ENCODE data around the gene TMEM120B. TPM values are rescaled to one million over a fixed set of nuclear protein-coding genes. Genes with fewer than 3 reads are reported as not detected.

Gene TMEM120B
- total RNA-seq, 1 donor, result 8.3 TPM

DNA sequence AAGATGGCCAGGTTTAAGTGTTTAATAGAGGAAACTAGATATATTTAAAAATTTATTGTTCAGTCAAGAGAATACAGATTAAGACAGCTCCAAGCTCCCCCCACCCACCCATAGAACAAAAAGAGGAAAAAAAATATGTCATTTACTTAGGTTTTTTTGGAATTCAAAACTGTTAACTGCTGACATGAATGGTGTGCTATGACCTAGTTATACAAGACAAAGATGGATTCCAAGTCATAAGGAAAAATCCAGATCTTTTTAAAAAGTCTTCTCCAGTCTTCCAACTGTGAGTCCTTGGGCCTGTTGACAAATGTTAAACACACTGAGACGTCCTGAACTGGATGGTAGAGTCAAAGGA lies 89.9 kb downstream of the TMEM120B start:
- peaks cover 61% of the 10 kb centered on the region for H3K79me2 ChIP-seq (ENCODE audit: insufficient read depth, low read length)
- no peak for DNase-seq (ENCODE audit: insufficient read length, low spot score, missing footprints)
- no peaks in the 10 kb centered on the region for H3K27me3 ChIP-seq (ENCODE audit: insufficient read depth, low read length)
- peaks cover 29% of the 10 kb centered on the region for H4K20me1 ChIP-seq (ENCODE audit: insufficient read depth, low read length)
- peak overlapping the region; percentile 86 for H3K4me3 ChIP-seq (ENCODE audit: insufficient read depth, low read length)
- peak overlapping the region; percentile 99 for H3K27ac ChIP-seq (ENCODE audit: low read depth, low read length)
- H2AFZ ChIP-seq (ENCODE audit: low read length), result no peak overlapping the region
- peak overlapping the region; percentile 83 for H3K4me2 ChIP-seq (ENCODE audit: insufficient read depth, low read length)
- TF ChIP-seq, protein P1, sequence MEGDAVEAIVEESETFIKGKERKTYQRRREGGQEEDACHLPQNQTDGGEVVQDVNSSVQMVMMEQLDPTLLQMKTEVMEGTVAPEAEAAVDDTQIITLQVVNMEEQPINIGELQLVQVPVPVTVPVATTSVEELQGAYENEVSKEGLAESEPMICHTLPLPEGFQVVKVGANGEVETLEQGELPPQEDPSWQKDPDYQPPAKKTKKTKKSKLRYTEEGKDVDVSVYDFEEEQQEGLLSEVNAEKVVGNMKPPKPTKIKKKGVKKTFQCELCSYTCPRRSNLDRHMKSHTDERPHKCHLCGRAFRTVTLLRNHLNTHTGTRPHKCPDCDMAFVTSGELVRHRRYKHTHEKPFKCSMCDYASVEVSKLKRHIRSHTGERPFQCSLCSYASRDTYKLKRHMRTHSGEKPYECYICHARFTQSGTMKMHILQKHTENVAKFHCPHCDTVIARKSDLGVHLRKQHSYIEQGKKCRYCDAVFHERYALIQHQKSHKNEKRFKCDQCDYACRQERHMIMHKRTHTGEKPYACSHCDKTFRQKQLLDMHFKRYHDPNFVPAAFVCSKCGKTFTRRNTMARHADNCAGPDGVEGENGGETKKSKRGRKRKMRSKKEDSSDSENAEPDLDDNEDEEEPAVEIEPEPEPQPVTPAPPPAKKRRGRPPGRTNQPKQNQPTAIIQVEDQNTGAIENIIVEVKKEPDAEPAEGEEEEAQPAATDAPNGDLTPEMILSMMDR (IDR thresholded peaks at IDR 0.05; ENCODE audit: extremely low read depth, low read depth, low read length), result no peak
- peaks cover 56% of the 10 kb centered on the region for H3K4me1 ChIP-seq (ENCODE audit: insufficient read depth, low read length)
- H3K36me3 ChIP-seq (ENCODE audit: insufficient read depth, low read length), result peaks cover 6% of the 10 kb centered on the region
- H3K9me3 ChIP-seq (ENCODE audit: low read depth, low read length), result no peaks in the 10 kb centered on the region

DNA sequence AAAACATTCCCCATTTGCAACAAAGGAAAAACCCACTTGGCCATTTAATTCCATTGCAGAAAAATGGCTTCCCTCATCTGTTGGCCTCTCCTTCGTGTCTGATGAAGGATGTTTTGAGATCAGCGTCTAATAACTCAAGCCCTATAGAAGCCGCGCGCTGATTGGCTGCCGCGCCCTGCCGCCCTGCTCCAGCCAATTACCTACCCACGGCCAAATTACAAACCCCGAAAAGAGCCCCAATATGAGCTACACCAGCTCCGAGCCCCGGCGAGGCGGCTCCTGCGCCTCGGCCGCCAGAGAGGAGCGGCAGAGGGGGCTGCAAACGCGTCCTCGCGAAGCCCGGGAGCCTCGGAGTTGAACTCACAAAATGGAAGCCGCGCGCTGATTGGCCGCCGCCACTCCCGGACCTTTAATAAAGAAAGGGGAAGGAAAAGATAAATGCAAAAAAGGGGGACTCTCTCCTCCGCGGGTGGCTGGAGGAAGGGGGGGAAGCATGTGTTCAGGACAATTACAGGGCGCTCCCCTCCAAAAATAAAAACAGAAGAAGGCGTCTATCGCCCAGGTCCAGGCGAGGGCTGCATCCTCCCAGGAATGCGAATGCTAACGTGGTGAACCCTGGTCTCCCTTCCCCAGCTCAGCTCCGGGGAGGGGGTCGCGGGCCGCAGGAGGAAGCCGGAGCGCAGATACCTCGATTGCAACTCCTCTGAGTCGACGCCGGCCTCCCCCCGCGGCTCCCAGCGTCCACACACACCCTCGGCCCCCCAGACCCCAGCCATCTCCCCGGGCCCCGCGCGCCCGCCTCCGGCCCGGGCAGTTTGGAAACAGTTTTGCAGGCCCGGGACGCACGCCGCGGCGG lies 90.5 kb downstream of the TMEM120B start:
- Histone ChIP-seq H3K9me3 (ENCODE audit: low read depth, low read length) (no peaks in the 10 kb centered on the region), H3K79me2 (ENCODE audit: insufficient read depth, low read length) (peaks cover 61% of the 10 kb centered on the region), H3K4me3 (ENCODE audit: insufficient read depth, low read length) (peak overlapping the region; percentile 86), H3K4me2 (ENCODE audit: insufficient read depth, low read length) (peak overlapping the region; percentile 83), H3K4me1 (ENCODE audit: insufficient read depth, low read length) (peaks cover 50% of the 10 kb centered on the region), H3K36me3 (ENCODE audit: insufficient read depth, low read length) (peaks cover 11% of the 10 kb centered on the region), H3K27ac (ENCODE audit: low read depth, low read length) (peak overlapping the region; percentile 99), H3K27me3 (ENCODE audit: insufficient read depth, low read length) (no peaks in the 10 kb centered on the region), H4K20me1 (ENCODE audit: insufficient read depth, low read length) (peaks cover 27% of the 10 kb centered on the region), H2AFZ (ENCODE audit: low read length) (peak overlapping the region; percentile 77)
- DNase-seq (ENCODE audit: insufficient read length, low spot score, missing footprints), result peak; percentile 99
- TF ChIP-seq, protein P1 (IDR thresholded peaks at IDR 0.05; ENCODE audit: extremely low read depth, low read depth, low read length), result no peak

- Histone ChIP-seq H3K4me3 (ENCODE audit: insufficient read depth, low read length) (peak within 1 kb of the TSS; percentile 86), H3K27me3 (ENCODE audit: insufficient read depth, low read length) (no peaks in the 10 kb centered on the region), H3K27ac (ENCODE audit: low read depth, low read length) (peak within 1 kb of the TSS; percentile 99), H3K36me3 (ENCODE audit: insufficient read depth, low read length) (peaks cover 19% of the 10 kb centered on the region), H3K79me2 (ENCODE audit: insufficient read depth, low read length) (peaks cover 61% of the 10 kb centered on the region), H4K20me1 (ENCODE audit: insufficient read depth, low read length) (peaks cover 27% of the 10 kb centered on the region), H2AFZ (ENCODE audit: low read length) (peak within 1 kb of the TSS; percentile 77), H3K4me1 (ENCODE audit: insufficient read depth, low read length) (peaks cover 41% of the 10 kb centered on the region), H3K9me3 (ENCODE audit: low read depth, low read length) (no peaks in the 10 kb centered on the region), H3K4me2 (ENCODE audit: insufficient read depth, low read length) (peak within 1 kb of the TSS; percentile 99)
- peak; percentile 91 for DNase-seq (ENCODE audit: insufficient read length, low spot score, missing footprints)
- TF ChIP-seq, protein P1 (IDR thresholded peaks at IDR 0.05; ENCODE audit: extremely low read depth, low read depth, low read length), result no peak
These were observed 91.4 kb downstream of the TMEM120B start, which contains the start of gene SETD1B for GRCh38 chr12:121803861-121804416. SETD1B (plus strand) TSS chr12:121804009; CDS start chr12:121804738, 729 bp downstream.

All from osteoblast (primary cell).